K562 (cell line): ENCODE results near the gene KCNK7. TPM values are rescaled to one million over a fixed set of nuclear protein-coding genes. Genes with fewer than 3 reads are reported as not detected.

ENCODE experiments used
- CBX5 ChIP-seq: IDR thresholded peaks from 2 replicates; pipeline ENCODE4 v1.6.1; 2014; ENCODE audit warnings: low read depth, borderline replicate concordance
- CEBPZ ChIP-seq: fragments of 150-350 bp; IDR thresholded peaks from 2 replicates; pipeline ENCODE4 v1.6.1; 2014; ENCODE audit warnings: low read depth, mild to moderate bottlenecking, low read length, borderline replicate concordance
- ETV5 ChIP-seq: sonication (generic); formaldehyde crosslinking; IDR thresholded peaks from 2 replicates; pipeline ENCODE4 v1.4.0; 2020; ENCODE audit warnings: low read depth, mild to moderate bottlenecking, missing genetic modification reagents
- FIP1L1 ChIP-seq: fragments of 200-400 bp; formaldehyde crosslinking; IDR thresholded peaks from 2 replicates; pipeline ENCODE4 v1.6.1; 2018; ENCODE audit warnings: mild to moderate bottlenecking, low read depth, low read length; ENCODE audit not compliant: poor library complexity, severe bottlenecking
- MAZ ChIP-seq, 2 experiments: fragments of 450-650 bp in 1 of 2; sonication (generic) in 1 of 2; formaldehyde crosslinking; IDR thresholded peaks in 1 of 2; conservative IDR thresholded peaks in 1 of 2; 2 replicates each; pipeline versions ENCODE4 v1.4.0 to v1.5.0; 2020; ENCODE audit warnings: mild to moderate bottlenecking in 1 of 2, missing genetic modification reagents in 1 of 2
- PHF8 ChIP-seq: fragments of 200-600 bp; sonication (generic); IDR thresholded peaks from 2 replicates; pipeline ENCODE4 v1.6.1; 2012; ENCODE audit warnings: mixed run types, mild to moderate bottlenecking, inconsistent platforms, low read length, moderate library complexity, borderline replicate concordance
- POLR2G ChIP-seq: fragments of 200-400 bp; formaldehyde crosslinking; IDR thresholded peaks from 2 replicates; pipeline ENCODE4 v1.6.1; 2017; ENCODE audit warnings: low read depth, mild to moderate bottlenecking, antibody characterized with exemption, low read length, moderate library complexity
- RBFOX2 ChIP-seq: fragments of 200-400 bp; formaldehyde crosslinking; IDR thresholded peaks from 2 replicates; pipeline ENCODE4 v1.6.1; 2017; ENCODE audit warnings: low read depth, mild to moderate bottlenecking, low read length, moderate library complexity
- SPI1 ChIP-seq: IDR thresholded peaks from 2 replicates; pipeline ENCODE4 v1.6.1; 2011; ENCODE audit warnings: low read depth, low read length, control low read depth, borderline replicate concordance
- TAF15 ChIP-seq: fragments of 200-400 bp; formaldehyde crosslinking; IDR thresholded peaks from 2 replicates; pipeline ENCODE4 v1.6.1; 2017; ENCODE audit warnings: mild to moderate bottlenecking, low read depth, low read length, moderate library complexity
- TAF7 ChIP-seq: fragments of 450-650 bp; IDR thresholded peaks from 2 replicates; pipeline ENCODE4 v1.6.1; 2016; ENCODE audit warnings: missing genetic modification characterization, missing compliant biosample characterization
- TARDBP ChIP-seq: fragments of 450-650 bp; IDR thresholded peaks from 2 replicates; pipeline ENCODE4 v1.6.1; 2016
- TBP ChIP-seq: optimal IDR thresholded peaks from 2 replicates; pipeline ENCODE3; 2011; ENCODE audit warnings: low read depth, low read length, improper control_type of control experiment
- THRB ChIP-seq: fragments of 450-650 bp; formaldehyde crosslinking; conservative IDR thresholded peaks from 2 replicates; pipeline ENCODE4 v1.4.0; 2022; ENCODE audit warnings: mild to moderate bottlenecking, missing genetic modification characterization
- ZNF140 ChIP-seq: fragments of 250-450 bp; sonication (Bioruptor Pico); IDR thresholded peaks from 2 replicates; pipeline ENCODE4 v1.8.0; 2021; ENCODE audit warnings: moderate library complexity, mild to moderate bottlenecking, inconsistent platforms
- ZNF146 ChIP-seq: IDR thresholded peaks from one replicate; pipeline ENCODE4 v1.6.1; 2018; ENCODE audit warnings: missing compliant biosample characterization; ENCODE audit not compliant: unreplicated experiment
- ZNF239 ChIP-seq: fragments of 250-450 bp; sonication (Bioruptor Pico); IDR thresholded peaks from 2 replicates; pipeline ENCODE4 v1.4.0; 2020; ENCODE audit warnings: mild to moderate bottlenecking
- polyA plus RNA-seq, 8 experiments: library from polyadenylated mRNA; depleted of rRNA in 4 of 8; stranded (reverse) in 5 of 8; unstranded in 3 of 8; fragments of >200 nt; fragmentation: Nextera tagmentation in 2 of 8; fragmentation: Illumina TruSeq in 1 of 8; extraction: Ambion mirVana in 2 of 8; extraction: Trizol in 1 of 8; gene quantifications; 2 replicates each; pipeline versions ENCODE4 v1.2.1 to v1.2.3, GENCODE V29; 2011 to 2014; ENCODE audit warnings: inconsistent platforms in 1 of 8, missing spikeins in 1 of 8
- total RNA-seq, 7 experiments: library from RNA; depleted of rRNA in 6 of 7; stranded (reverse); fragments of >200 nt in 6 of 7; fragmentation: Illumina TruSeq in 2 of 7; extraction: Trizol in 2 of 7; gene quantifications; 2 replicates each; pipeline versions ENCODE4 v1.2.1 to v1.2.3, GENCODE V29; 2011 to 2021; ENCODE audit warnings: low replicate concordance in 1 of 7
- TF ChIP-seq, protein P1 (sequence below): fragments of 450-650 bp; formaldehyde crosslinking; IDR thresholded peaks from 2 replicates; pipeline ENCODE4 v1.4.0; 2020; ENCODE audit warnings: mild to moderate bottlenecking
- TF ChIP-seq, protein P2 (sequence below): sonication (generic); formaldehyde crosslinking; IDR thresholded peaks from 2 replicates; pipeline ENCODE4 v1.8.0; 2023; ENCODE audit warnings: mild to moderate bottlenecking, missing genetic modification reagents

Gene KCNK7
- total and polyA plus RNA-seq, 9 of the 15 experiments (the other 6 are each of a cell fraction or from before 2014, with no cell fraction given): 0.07 to 0.40 TPM; not detected in 7

DNA sequence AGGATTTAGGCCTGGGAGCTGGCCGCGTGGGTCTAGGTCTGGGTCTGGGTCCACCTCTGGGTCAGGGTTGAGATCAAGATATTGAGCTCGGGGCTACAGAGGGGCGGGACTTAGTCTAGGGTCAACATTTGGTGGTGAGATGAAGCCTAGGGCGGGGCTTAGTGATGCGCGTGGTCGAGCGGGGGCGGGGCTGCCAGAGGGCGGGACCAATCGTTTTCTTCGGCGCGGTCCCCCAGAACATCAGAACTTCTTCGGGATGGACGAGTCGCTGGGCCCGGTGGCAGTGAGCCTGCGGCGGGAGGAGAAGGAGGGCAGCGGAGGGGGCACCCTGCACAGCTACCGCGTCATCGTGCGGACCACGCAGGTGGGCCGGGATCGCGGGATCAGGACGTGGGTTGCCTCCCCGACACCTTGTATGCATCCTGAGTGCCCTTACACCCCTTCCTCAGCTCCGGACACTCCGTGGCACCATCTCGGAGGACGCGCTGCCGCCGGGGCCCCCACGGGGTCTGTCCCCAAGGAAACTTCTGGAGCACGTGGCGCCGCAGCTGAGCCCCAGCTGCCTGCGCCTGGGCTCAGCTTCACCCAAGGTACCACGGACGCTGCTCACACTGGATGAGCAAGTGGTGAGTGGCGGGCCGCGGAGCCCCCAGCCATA is 46.5 kb upstream of the KCNK7 start (continued):
- TF ChIP-seq, protein P1, sequence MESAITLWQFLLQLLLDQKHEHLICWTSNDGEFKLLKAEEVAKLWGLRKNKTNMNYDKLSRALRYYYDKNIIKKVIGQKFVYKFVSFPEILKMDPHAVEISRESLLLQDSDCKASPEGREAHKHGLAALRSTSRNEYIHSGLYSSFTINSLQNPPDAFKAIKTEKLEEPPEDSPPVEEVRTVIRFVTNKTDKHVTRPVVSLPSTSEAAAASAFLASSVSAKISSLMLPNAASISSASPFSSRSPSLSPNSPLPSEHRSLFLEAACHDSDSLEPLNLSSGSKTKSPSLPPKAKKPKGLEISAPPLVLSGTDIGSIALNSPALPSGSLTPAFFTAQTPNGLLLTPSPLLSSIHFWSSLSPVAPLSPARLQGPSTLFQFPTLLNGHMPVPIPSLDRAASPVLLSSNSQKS: no peak
- TF ChIP-seq THRB: no peak
- peak; percentile 49 for TF ChIP-seq POLR2G
- TF ChIP-seq ETV5 (CRISPR knock-in tag): no peak
- TF ChIP-seq FIP1L1: peak; percentile 34
- TF ChIP-seq ZNF146 (CRISPR knock-in tag): no peak
- TF ChIP-seq TARDBP: no peak
- peak; percentile 53 for TF ChIP-seq RBFOX2
- no peak for TF ChIP-seq ZNF140 (CRISPR knock-in tag)
- TF ChIP-seq SPI1: no peak
- no peak for TF ChIP-seq MAZ (CRISPR knock-in tag; conservative IDR thresholded peaks at IDR 0.05 in 1 of 2, IDR thresholded peaks at IDR 0.05 in 1 of 2)
- TF ChIP-seq, protein P2, sequence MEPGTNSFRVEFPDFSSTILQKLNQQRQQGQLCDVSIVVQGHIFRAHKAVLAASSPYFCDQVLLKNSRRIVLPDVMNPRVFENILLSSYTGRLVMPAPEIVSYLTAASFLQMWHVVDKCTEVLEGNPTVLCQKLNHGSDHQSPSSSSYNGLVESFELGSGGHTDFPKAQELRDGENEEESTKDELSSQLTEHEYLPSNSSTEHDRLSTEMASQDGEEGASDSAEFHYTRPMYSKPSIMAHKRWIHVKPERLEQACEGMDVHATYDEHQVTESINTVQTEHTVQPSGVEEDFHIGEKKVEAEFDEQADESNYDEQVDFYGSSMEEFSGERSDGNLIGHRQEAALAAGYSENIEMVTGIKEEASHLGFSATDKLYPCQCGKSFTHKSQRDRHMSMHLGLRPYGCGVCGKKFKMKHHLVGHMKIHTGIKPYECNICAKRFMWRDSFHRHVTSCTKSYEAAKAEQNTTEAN (CRISPR knock-in tag): no peak
- no peak for TF ChIP-seq PHF8
- TF ChIP-seq TBP: no peak
- TF ChIP-seq ZNF239 (CRISPR knock-in tag): no peak
- no peak for TF ChIP-seq TAF15
- no peak for TF ChIP-seq CEBPZ
- TF ChIP-seq CBX5: no peak
- no peak for TF ChIP-seq TAF7
